Transverse colon (tissue), 3 donors: ENCODE data around the gene RASSF7.

Experiments
- CTCF ChIP-seq, 5 experiments: fragments of 200-600 bp in 3 of 5; fragments of 450-650 bp in 2 of 5; sonication (generic) in 3 of 5; IDR thresholded peaks; 1 replicate in 2 of 5; 2 replicates in 3 of 5; pipeline ENCODE4 v1.5.1; 2016 to 2017; ENCODE audit warnings: antibody characterized with exemption in 5 of 5, inconsistent platforms in 3 of 5, mild to moderate bottlenecking in 2 of 5, moderate library complexity in 1 of 5
- POLR2A ChIP-seq: fragments of 450-650 bp; IDR thresholded peaks from one replicate; pipeline ENCODE4 v1.6.1; 2016; ENCODE audit warnings: antibody characterized with exemption, mild to moderate bottlenecking, moderate library complexity

- TF ChIP-seq POLR2A (no peak), CTCF (IDR thresholded peaks at IDR 0.05) (no peak)
Observed at GRCh38 chr11:532986-533585, 27.7 kb upstream of the RASSF7 start.
